ELR (cell line): ENCODE measurements around the gene OR2G3.

ENCODE experiments used
- DNase-seq: peaks from one replicate; pipeline ENCODE4 v3.0.0-alpha.2; 2015; ENCODE audit warnings: low read depth

OR2G3 gene

GRCh38 chr1:247605286-247605685 lies at the start of gene OR2G3:
Gene OR2G3, plus strand, starts transcription at chr1:247605586. Its CDS starts 0 bp downstream, at chr1:247605586.
- no peak for DNase-seq

DNA sequence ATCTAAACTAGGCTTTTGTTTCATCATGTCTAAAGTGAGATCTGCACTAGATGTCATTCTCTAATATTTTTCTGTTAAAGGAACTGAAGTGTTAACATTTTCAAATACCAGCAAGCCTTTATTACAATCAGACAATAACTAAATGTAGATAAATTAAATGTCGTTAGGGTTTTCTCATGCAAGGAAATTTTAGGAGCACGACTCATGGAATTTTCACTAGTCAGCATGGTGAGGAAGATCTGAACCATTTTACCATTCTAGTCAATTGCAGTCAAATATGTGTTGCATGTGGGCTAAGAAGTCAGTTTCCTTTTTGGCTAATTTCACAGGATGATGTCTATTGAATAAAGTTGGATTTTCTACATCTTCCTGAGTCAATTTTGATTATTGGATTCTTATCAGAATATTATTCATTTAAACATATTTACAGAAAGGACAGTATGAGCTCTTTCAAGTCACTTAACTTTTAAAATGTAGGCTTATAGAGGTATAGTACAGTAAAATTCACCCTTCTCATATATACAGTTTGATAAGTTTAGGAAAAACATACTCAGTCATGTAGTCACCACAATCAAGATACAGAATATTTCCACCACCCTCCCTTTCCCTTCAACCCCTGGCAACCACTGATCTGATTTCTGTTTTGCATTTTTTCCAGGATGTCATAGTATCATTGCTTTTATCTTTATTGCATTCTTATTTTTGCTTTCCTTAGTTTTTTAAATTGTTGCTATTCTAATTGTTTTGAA lies 47.3 kb upstream of the OR2G3 start:
- DNase-seq: peak; percentile 10

DNA sequence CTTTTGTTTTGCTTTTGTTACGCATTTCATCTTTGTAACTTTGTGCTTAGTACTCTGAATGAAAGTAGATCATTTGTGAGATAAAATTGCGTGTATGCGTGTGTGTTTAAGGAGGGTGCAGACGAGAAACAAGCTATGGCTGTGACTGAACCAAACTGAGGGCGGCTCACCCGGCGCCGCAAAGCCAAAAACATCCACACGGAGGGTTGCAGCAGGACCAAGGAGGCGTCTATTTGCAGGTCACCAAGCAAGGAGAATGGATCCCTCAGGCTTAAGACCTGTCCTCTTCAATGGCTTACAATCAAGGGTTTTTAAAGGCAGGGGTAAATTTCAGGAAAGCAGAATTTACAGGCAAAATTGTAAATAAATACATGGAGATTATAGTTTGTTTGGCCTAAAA lies 43.7 kb upstream of the OR2G3 start:
- DNase-seq: no peak

- DNase-seq: no peak
Measured at GRCh38 chr1:247562198-247562597, 43.2 kb upstream of the OR2G3 start.

- DNase-seq: no peak
Measured at GRCh38 chr1:247574236-247574635, 31.1 kb upstream of the OR2G3 start.

DNA sequence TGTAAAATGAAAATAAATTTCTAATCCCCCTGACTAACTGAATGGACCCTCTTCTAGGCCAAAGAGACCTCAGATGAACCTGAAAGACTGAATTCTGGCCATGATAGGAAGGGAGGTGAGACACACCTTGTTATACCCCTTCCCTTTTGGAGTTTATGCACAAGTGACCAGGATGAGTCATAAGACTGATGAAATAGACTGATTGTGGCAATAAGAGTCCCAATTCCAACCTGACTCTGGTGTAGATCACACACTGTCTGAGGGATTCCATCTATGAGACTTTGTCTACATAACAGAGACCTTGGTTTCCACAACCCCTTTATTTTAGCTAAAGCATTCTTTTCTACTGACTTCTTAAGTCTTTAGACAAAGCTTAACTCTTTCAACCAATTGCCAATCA lies 30.7 kb upstream of the OR2G3 start:
- DNase-seq: no peak

GRCh38 chr1:247576514-247576913 lies 28.9 kb upstream of the OR2G3 start:
- DNase-seq: peak; percentile 46

GRCh38 chr1:247578946-247579460 lies 26.4 kb upstream of the OR2G3 start:
- no peak for DNase-seq

GRCh38 chr1:247588060-247588459 lies 17.3 kb upstream of the OR2G3 start, which contains the start of gene OR2G2:
Gene OR2G2, plus strand, starts transcription at chr1:247588360. Its CDS starts 0 bp downstream, at chr1:247588360.
- DNase-seq: no peak

DNA sequence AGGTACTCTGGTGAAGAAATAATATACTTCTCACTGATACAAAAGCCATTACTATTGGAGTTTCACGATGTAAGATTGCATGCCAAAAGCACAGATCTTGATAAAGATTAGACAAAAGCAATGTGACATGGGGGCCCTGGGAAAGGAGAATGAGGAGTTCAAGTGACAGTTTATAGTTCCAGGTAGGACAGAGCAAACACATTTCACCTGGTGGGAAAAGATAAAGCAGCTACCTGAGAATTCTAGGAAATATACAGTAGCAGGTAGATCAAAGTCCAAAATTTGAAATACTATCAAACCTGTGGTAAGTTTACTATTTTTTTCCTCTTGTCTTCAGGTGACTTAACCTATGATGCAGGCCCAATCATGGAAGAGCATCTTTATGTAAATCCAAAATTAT lies 8.0 kb downstream of the OR2G3 start:
- no peak for DNase-seq

- DNase-seq: no peak
Measured at GRCh38 chr1:247614625-247615024, 9.2 kb downstream of the OR2G3 start.

- DNase-seq: no peak
Measured at GRCh38 chr1:247627951-247628350, 22.6 kb downstream of the OR2G3 start.

DNA sequence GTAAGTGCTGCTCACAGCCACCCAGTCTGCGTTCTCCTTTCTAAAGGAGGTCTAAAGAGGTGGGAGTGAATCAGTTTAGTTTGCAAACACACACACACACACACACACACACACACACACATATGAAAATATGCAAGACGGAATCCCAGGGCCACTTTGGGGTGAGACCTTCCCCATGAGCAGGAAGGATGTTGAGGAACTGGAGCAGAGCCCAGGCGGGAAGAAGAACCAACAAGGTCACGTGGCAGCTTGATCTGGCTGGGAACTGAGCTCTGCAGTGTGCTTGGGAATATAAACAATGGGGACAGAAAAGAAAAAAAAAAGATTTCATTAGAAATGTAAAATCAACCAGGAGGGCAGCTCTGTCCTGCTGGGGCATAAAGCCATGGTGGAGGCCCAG lies 32.6 kb downstream of the OR2G3 start:
- no peak for DNase-seq

DNA sequence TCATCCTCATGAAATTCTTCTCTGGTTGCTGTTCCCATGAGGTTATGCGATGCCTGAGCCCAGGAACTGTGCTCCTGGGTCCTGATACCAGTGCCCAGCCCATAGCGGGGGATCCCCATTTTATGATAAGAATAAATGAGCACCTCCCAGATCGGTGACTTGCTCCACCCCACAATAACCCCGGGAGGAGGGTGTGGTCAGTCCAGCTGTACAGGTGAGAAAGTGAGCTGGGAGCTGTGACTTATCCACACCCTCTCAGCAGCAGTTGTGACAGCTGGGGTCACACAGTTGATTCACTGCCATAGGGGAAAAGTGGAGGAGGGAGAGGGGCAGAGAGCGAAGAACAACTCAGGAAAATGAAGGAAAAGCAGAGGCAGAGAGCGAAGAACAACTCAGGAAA lies 33.4 kb downstream of the OR2G3 start:
- DNase-seq: no peak

DNA sequence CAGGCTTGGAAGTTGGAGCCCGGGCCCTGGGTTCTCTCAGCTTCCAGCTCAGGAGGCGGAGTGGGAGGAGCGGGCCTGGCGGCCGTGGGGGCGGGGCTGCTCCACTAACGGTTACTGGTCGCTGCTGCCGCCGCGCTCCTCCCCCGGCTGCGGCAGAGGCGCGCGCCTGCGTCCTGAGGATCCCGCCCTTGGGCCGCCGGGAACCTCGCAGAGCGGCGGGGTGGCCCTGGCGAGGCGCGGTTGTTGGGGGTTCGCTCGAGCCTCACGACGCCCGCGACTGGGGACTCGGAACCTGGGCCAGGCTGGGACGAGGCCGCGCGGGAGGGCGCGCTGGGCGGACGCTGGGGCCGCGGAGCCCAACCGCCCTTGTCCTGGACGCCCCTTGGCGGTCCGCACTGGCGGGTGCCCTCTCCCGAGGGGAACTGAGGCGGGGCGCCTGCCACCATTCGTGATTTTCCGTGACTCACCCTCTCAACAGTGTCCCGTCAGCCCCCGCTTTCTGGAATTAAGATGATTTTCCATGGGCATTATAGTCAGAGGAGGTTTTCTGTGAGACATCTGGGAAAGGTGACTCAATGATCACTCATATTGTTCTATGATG lies 34.1 kb downstream of the OR2G3 start:
- peak; percentile 30 for DNase-seq

DNA sequence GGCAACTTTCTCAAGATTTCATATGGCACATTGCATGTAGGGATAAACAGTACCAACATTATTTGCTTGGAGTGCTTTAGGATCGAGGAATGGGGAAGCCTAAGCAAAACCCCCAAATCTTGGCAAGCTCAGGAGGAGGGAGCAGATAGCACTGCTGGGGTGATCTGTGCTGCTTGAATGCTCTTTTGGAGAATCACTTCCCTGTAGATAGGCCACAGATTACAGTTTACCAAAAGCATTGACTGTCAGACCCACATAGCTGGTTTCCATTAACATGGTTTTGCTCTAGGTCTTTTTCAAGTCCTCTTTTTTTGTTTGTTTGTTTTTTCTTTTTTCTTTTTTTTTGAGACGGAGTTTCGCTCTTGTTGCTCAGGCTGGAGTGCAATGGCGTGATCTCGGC lies 37.4 kb downstream of the OR2G3 start:
- no peak for DNase-seq

DNA sequence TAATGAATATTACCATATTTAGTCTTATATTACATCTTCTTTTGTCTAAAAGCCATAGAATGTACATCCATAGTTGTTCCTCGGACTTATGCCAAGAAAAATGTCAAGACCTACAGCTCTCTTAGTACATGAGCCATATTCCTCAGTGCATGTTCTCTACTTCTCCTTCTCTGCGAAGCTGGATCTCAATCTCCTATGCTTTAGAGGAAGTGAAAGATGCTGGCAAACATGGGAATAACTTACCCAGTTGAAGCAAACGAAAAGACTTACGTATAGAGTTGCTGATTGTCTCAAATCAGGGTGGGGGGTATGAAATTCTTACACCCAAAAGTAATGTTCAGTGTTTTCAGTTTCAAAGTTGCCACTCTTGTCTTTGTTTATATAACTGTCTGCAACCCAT lies 41.5 kb downstream of the OR2G3 start:
- DNase-seq: no peak

- DNase-seq: no peak
Measured at GRCh38 chr1:247647864-247648263, 42.5 kb downstream of the OR2G3 start.

DNA sequence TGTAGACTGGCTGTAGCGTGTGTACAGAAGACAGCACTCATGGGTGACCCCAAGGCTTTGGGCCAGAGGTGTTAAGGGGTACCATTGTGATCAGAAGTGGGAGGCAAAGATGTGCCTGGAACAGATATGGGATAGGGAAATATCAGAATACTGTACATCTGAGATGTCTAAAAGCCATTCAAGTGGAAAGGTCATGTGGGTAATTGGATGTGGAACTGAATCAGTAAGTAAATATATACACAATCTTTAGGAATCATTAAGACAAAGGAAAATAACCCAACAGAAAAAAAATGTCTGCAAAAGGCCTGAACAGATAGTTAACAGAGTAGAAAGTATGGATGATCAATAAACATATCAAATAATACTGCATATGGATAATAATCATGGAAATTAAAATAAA lies 47.7 kb downstream of the OR2G3 start:
- no peak for DNase-seq
